Limb (tissue), 2 donors: ENCODE results near the gene TIGIT.

Experiments
- DNase-seq, 2 donors: peaks; one replicate each; pipeline ENCODE4 v3.0.0-alpha.2; 2016; ENCODE audit errors: extremely low spot score in 2 of 2

Gene TIGIT

DNA sequence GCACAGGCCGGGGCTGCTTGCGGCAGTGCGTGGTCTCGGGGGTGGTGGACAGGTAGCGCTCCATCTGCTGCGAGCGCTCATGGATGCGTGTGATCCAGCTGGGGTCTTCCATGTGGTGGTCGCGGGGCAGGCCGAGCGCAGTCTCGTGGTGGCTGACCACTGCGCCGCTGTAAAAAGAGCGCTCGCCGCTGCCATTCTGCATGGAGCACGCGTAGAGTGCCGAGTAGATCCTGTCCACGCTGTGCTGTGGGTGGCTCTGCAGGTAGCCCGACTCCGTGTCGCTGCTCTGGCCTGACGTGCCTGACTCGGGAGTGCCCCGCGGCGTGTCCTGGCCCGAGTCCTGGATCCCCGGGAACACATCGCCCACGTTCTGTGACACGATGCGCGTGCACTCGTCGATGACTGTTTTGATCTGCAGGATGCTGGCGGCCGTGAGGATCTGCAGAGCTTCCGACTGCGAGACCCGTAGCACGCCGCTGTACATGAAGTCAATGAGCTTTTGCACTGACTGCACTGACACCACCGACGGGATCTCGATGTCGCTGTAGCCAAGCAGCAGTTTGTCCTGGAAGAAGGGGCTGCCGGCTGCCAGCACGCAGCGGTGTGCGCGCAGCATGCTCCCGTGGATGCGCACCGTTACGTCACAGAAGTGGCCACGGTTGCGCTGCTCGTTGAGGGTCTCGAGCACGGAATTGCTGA, 57.4 kb downstream of the TIGIT start:
- DNase-seq: no peak

DNA sequence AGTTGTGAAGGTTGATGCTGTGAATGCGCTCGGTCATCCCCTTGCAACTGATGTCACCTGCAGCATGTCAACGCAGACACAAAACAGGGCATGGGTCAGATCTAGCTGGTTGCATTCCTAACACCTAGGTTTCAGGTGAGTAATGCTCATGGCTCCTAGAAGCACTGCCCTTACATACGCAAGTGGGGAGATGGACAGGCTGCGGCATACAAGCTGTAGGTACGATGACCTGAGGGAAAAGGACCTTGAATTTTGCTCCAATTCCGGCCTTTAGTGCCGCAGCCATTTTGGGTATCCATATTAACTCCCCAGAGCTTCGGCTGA, 58.0 kb downstream of the TIGIT start:
- no peak for DNase-seq

DNA sequence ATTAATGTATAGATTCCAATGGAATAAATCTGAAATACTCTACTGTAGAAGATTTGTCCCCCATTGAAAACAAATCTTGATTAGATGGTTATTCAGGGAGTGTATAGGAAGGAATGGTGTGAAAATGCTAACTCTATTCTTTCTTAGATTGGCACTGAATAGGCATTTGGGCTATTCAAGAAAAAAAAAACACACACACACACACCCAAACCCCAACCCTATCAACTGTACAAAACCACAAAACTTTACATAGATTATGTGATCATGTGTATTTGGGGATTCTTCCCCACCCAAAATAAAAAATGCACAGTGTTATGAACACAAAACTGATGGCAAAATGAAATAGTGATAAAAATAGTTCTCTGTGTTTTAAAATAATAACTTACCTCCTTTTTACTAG, 61.8 kb downstream of the TIGIT start:
- DNase-seq: no peak

DNA sequence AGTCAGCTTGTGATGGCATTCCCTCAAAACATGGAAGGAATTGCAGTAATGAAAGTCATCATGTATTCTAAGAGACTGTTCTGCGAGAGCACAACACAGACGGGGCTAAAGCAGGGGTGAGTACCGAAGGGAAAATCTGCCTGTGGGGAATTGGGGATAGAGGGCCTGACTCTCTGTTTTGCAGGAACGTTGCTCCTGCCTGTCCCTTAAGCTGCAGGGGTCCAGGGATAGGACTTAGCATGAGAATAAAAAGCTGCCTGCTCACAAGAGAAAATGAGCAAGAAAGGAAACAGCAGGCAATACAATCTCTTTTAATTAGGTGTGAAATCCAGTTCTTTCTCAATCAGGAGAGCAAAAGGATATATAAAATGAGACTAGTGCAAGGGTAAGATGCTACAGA, 62.2 kb downstream of the TIGIT start:
- DNase-seq: no peak

DNA sequence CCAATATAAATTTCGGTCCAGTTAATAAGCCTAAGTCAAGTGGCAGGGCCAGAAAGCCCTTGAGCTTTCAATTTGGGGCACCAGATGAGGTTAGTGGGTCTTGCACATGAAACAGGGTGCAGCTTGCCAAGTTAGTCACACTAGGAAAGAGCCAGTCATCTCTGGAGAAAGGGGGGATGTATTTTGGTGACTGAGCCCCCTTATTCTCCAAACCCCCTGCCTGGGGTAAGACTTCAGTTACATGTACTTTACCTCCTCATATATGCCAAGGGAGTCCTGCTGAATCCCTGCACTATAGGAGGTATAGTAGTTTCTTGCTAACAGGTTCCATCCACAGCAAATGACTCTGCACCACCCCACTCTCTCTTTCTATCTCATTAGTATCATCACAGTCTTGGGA, 62.7 kb downstream of the TIGIT start:
- DNase-seq: no peak
